Measurements from ENCODE around the gene SDF4.

GRCh38 chr1:1234180-1234808 lies 2.5 kb upstream of the SDF4 start:
- TF ChIP-seq POLR2A (IDR thresholded peaks at IDR 0.05) = no peak
- no peak for TF ChIP-seq CTCF (IDR thresholded peaks at IDR 0.05 in 4 of 5, conservative IDR thresholded peaks at IDR 0.05 in 1 of 5)

All from gastrocnemius medialis (tissue), 4 donors.